IMR-90 (cell line): Measurements from ENCODE around the gene CMSS1. TPM values are rescaled to one million over a fixed set of nuclear protein-coding genes. Genes with fewer than 3 reads are reported as not detected.
A peak's percentile ranks its signal among the peaks of the same experiment; 100 is the strongest.

Experiments
- ATAC-seq: fragments of 200-7000 bp; cut with Tn5 transposase; 2 replicates; pipeline ENCODE4 v1.9.1; 2020; ENCODE audit warnings: low read depth, mild to moderate bottlenecking, moderate library complexity
- BruUV-seq: library from RNA; stranded (reverse); fragments of 400-500 nt; replicated peaks from 2 replicates; lab custom pipeline; 2021; lab: Mats Ljungman, UMichigan
- CTCF ChIA-PET: fragments of 300-600 bp; formaldehyde crosslinking; extraction: SDS; loops from one replicate; lab custom pipeline; 2021; ENCODE audit warnings: antibody characterized with exemption; lab: Yijun Ruan, JAX
- POLR2A ChIA-PET: fragments of 300-600 bp; sonication (Branson Sonifier 250); formaldehyde crosslinking; loops from one replicate; lab custom pipeline; 2022; ENCODE audit warnings: antibody characterized with exemption; ENCODE audit not compliant: unreplicated experiment; lab: Charles Lee
- DNase-seq: peaks from one replicate; pipeline ENCODE4 v3.0.0; 2013
- H2AFZ ChIP-seq: replicated peaks from 2 replicates; pipeline ENCODE3; 2013; ENCODE audit warnings: low read length, mild to moderate bottlenecking; ENCODE audit not compliant: poor library complexity
- H2AK5ac ChIP-seq: 2 replicates; pipeline ENCODE4 v1.6.1; 2013; ENCODE audit warnings: low read depth, low read length, inconsistent platforms
- H2AK9ac ChIP-seq: replicated peaks from 2 replicates; pipeline ENCODE3; 2013; ENCODE audit warnings: mild to moderate bottlenecking, low read depth, low read length, moderate library complexity; ENCODE audit not compliant: poor library complexity
- H2BK120ac ChIP-seq: 2 replicates; pipeline ENCODE4 v1.6.1; 2013; ENCODE audit warnings: low read depth, low read length, inconsistent platforms
- H2BK15ac ChIP-seq: 3 replicates; pipeline ENCODE4 v1.6.1; 2013; ENCODE audit warnings: low read depth, low read length, inconsistent platforms
- H2BK20ac ChIP-seq: 2 replicates; pipeline ENCODE4 v1.6.1; 2013; ENCODE audit warnings: low read depth, mild to moderate bottlenecking, inconsistent platforms, low read length, moderate library complexity
- H2BK5ac ChIP-seq: 2 replicates; pipeline ENCODE4 v1.6.1; 2013; ENCODE audit warnings: mild to moderate bottlenecking, low read depth, low read length, inconsistent platforms; ENCODE audit not compliant: poor library complexity, severe bottlenecking
- H3K14ac ChIP-seq: replicated peaks from 2 replicates; pipeline ENCODE4 v1.6.1; 2013; ENCODE audit warnings: low read depth, low read length, inconsistent platforms
- H3K18ac ChIP-seq: 2 replicates; pipeline ENCODE4 v1.6.1; 2013; ENCODE audit warnings: low read depth, low read length, control low read depth
- H3K23ac ChIP-seq: 2 replicates; pipeline ENCODE4 v1.6.1; 2013; ENCODE audit warnings: low read depth, low read length, inconsistent platforms
- H3K27ac ChIP-seq: 2 replicates; pipeline ENCODE4 v1.5.1; 2013; ENCODE audit warnings: mild to moderate bottlenecking, control low read depth, low read length; ENCODE audit not compliant: insufficient read depth
- H3K27me3 ChIP-seq: 2 replicates; pipeline ENCODE4 v1.6.1; 2013; ENCODE audit warnings: low read length; ENCODE audit not compliant: control insufficient read depth, insufficient read depth
- H3K36me3 ChIP-seq: 2 replicates; pipeline ENCODE4 v1.6.1; 2013; ENCODE audit warnings: low read length, mixed read lengths; ENCODE audit not compliant: control insufficient read depth, insufficient read depth
- H3K4ac ChIP-seq: 2 replicates; pipeline ENCODE4 v1.6.1; 2013; ENCODE audit warnings: low read depth, low read length, inconsistent platforms
- H3K4me1 ChIP-seq: 2 replicates; pipeline ENCODE4 v1.6.1; 2013; ENCODE audit warnings: low read length, mixed read lengths; ENCODE audit not compliant: control insufficient read depth, insufficient read depth
- H3K4me2 ChIP-seq: 2 replicates; pipeline ENCODE4 v1.6.1; 2013; ENCODE audit warnings: low read depth, mild to moderate bottlenecking, control low read depth, low read length, moderate library complexity
- H3K4me3 ChIP-seq: 2 replicates; pipeline ENCODE4 v1.5.1; 2013; ENCODE audit warnings: low read depth, mild to moderate bottlenecking, control low read depth, low read length, moderate library complexity; ENCODE audit not compliant: insufficient read depth
- H3K56ac ChIP-seq: 2 replicates; pipeline ENCODE4 v1.6.1; 2013; ENCODE audit warnings: low read length, inconsistent platforms; ENCODE audit not compliant: insufficient read depth; ENCODE audit errors: extremely low read depth
- H3K79me1 ChIP-seq, 2 experiments: 2 replicates each; pipeline ENCODE4 v1.6.1; 2013; ENCODE audit warnings: low read length in 2 of 2, inconsistent platforms in 1 of 2, low read depth in 1 of 2
- H3K9ac ChIP-seq: 2 replicates; pipeline ENCODE4 v1.6.1; 2013; ENCODE audit warnings: low read depth, low read length, control low read depth
- H3K9me1 ChIP-seq: 2 replicates; pipeline ENCODE4 v1.6.1; 2013; ENCODE audit warnings: low read length, inconsistent platforms; ENCODE audit not compliant: insufficient read depth
- H3K9me3 ChIP-seq: 2 replicates; pipeline ENCODE4 v1.6.1; 2013; ENCODE audit warnings: low read length; ENCODE audit not compliant: control insufficient read depth, insufficient read depth
- H4K20me1 ChIP-seq: 2 replicates; pipeline ENCODE4 v1.6.1; 2013; ENCODE audit warnings: low read length, inconsistent platforms; ENCODE audit not compliant: insufficient read depth
- H4K5ac ChIP-seq: 2 replicates; pipeline ENCODE4 v1.6.1; 2013; ENCODE audit warnings: mild to moderate bottlenecking, low read depth, low read length, control low read depth
- H4K8ac ChIP-seq, 2 experiments: 2 replicates each; pipeline ENCODE4 v1.6.1; 2013; ENCODE audit warnings: low read depth in 2 of 2, low read length in 2 of 2, control low read depth in 1 of 2, inconsistent platforms in 1 of 2
- H4K91ac ChIP-seq: 2 replicates; pipeline ENCODE4 v1.6.1; 2013; ENCODE audit warnings: low read depth, low read length, inconsistent platforms; ENCODE audit not compliant: insufficient read depth
- CTCF ChIP-seq: conservative IDR thresholded peaks from 2 replicates; pipeline ENCODE4 v1.5.1; 2012; ENCODE audit warnings: mild to moderate bottlenecking, low read depth, low read length, improper control_type of control experiment
- MAFK ChIP-seq: IDR thresholded peaks from 2 replicates; pipeline ENCODE4 v1.6.1; 2012; ENCODE audit warnings: low read depth, low read length, improper control_type of control experiment
- MAZ ChIP-seq: IDR thresholded peaks from 2 replicates; pipeline ENCODE4 v1.6.1; 2012; ENCODE audit warnings: low read depth, mild to moderate bottlenecking, low read length, improper control_type of control experiment, moderate library complexity, borderline replicate concordance
- MXI1 ChIP-seq: IDR thresholded peaks from 2 replicates; pipeline ENCODE4 v1.6.1; 2012; ENCODE audit warnings: low read depth, mild to moderate bottlenecking, low read length, moderate library complexity, borderline replicate concordance
- USF2 ChIP-seq: fragments of 150-350 bp; IDR thresholded peaks from 2 replicates; pipeline ENCODE4 v1.6.1; 2017; ENCODE audit warnings: mild to moderate bottlenecking, antibody characterized with exemption, low read length, low read depth
- WGBS, 2 experiments: methylation state at CpG; one replicate each; pipeline versions ENCODE4 v1.1.5 to v1.1.7; 2013; ENCODE audit warnings: missing lambda C conversion rate in 2 of 2; ENCODE audit not compliant: insufficient read length in 1 of 2; ENCODE audit errors: extremely low coverage in 2 of 2; 5-methylcytosine and 5-hydroxymethylcytosine counted together
- dilution Hi-C: fragments of 300-500 bp; cut with HindIII; formaldehyde crosslinking; loops from one replicate; pipeline ENCODE4 v1.14.3; 2018; ENCODE audit warnings: low sequenced_read_pairs; ENCODE audit not compliant: unreplicated experiment
- in situ Hi-C: fragments of 300-500 bp; cut with MboI; formaldehyde crosslinking; loops from 3 replicates; pipeline ENCODE4 v1.14.3; 2019; ENCODE audit warnings: low sequenced_read_pairs, inconsistent platforms, mixed read lengths
- intact Hi-C: fragments of 100-400 bp; cut with micrococcal nuclease; formaldehyde crosslinking; loops from 2 replicates; pipeline ENCODE4 v1.10.0; 2022
- polyA plus RNA-seq, 3 experiments: library from polyadenylated mRNA; depleted of rRNA; stranded (reverse); fragments of >200 nt; gene quantifications; 2 replicates each; pipeline ENCODE4 v1.2.3, GENCODE V29; 2012; ENCODE audit warnings: low replicate concordance in 1 of 3
- total RNA-seq: library from RNA; depleted of rRNA; stranded (reverse); fragments of >200 nt; gene quantifications from 2 replicates; pipeline ENCODE4 v1.2.3, GENCODE V29; 2012

CMSS1 gene
- total and polyA plus RNA-seq, 2 of the 4 experiments (the other 2 are of a cell fraction), result 12.5 to 13.6 TPM

- Histone ChIP-seq H2BK15ac (no peak overlapping the region), H4K20me1 (no peaks in the 10 kb centered on the region), H3K14ac (no peak overlapping the region), H2AK9ac (no peak overlapping the region), H3K9me3 (no peaks in the 10 kb centered on the region), H3K9me1 (no peaks in the 10 kb centered on the region; the same call in 1 of the 2 replicates), H4K91ac (no peak overlapping the region), H4K5ac (no peak overlapping the region), H2AK5ac (no peak overlapping the region), H3K23ac (no peak overlapping the region; the same call in 1 of the 2 replicates), H2BK120ac (no peak overlapping the region), H2AFZ (no peak overlapping the region), H3K27ac (no peak overlapping the region), H3K36me3 (no peaks in the 10 kb centered on the region), H3K27me3 (no peaks in the 10 kb centered on the region), H3K4me2 (peak overlapping the region; percentile 74), H4K8ac (no peak overlapping the region), H3K79me1 (peaks cover 12 to 33% of the 10 kb centered on the region in 2 experiments; a peak in 3 of 4 replicates), H3K4me3 (no peak overlapping the region), H3K18ac (no peak overlapping the region), H3K9ac (no peak overlapping the region), H2BK20ac (no peak overlapping the region), H3K56ac (no peak overlapping the region), H2BK5ac (no peak overlapping the region), H3K4ac (no peak overlapping the region), H3K4me1 (peaks cover 2% of the 10 kb centered on the region)
- intact Hi-C loops, result no loop called here
- TSS peak; percentile 38 for BruUV-seq
- in situ Hi-C loops, result no loop called here
- TF ChIP-seq MAFK (no peak), CTCF (no peak), USF2 (no peak), MAZ (no peak), MXI1 (no peak)
- ATAC-seq (no peak), DNase-seq (no peak)
- ChIA-PET POLR2A (no interaction called here), CTCF (no interaction called here)
- dilution Hi-C loops, result no loop called here
- no CpG with 5 or more reads among the region's 2 CpGs for WGBS, 2 experiments
Measured at GRCh38 chr3:99818818-99819217, 1.2 kb downstream of the CMSS1 start.
